ENCODE data around the gene CUX1.

DNA sequence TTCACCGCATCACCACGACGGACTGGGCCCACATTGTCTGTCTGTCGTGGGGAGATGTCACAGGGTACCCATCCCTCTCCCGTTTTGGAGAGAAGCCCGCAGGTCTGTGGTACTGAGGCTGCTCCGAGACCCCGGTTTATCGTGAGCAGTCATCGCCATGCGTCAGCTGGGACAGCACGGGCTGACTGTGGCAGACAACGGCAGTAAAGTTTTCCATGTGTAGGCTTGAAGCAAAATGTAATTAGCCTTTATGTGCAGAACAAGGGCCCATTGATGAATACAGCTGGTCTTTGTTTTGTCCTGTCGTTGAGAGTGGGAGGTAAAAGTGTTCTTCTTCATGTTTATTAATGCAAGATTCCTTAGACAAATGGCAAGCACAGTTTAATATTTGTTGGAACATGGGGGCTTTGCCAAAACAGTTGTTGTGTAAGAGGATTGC lies 301.8 kb downstream of the CUX1 start:
- TF ChIP-seq POLR2A (IDR thresholded peaks at IDR 0.05) = no peak
- TF ChIP-seq, protein P1, sequence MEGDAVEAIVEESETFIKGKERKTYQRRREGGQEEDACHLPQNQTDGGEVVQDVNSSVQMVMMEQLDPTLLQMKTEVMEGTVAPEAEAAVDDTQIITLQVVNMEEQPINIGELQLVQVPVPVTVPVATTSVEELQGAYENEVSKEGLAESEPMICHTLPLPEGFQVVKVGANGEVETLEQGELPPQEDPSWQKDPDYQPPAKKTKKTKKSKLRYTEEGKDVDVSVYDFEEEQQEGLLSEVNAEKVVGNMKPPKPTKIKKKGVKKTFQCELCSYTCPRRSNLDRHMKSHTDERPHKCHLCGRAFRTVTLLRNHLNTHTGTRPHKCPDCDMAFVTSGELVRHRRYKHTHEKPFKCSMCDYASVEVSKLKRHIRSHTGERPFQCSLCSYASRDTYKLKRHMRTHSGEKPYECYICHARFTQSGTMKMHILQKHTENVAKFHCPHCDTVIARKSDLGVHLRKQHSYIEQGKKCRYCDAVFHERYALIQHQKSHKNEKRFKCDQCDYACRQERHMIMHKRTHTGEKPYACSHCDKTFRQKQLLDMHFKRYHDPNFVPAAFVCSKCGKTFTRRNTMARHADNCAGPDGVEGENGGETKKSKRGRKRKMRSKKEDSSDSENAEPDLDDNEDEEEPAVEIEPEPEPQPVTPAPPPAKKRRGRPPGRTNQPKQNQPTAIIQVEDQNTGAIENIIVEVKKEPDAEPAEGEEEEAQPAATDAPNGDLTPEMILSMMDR (IDR thresholded peaks at IDR 0.05) = no peak

Measured in uterus (tissue), 2 donors.